ENCODE measurements around the gene HAGHL.

- TF ChIP-seq CTCF (IDR thresholded peaks at IDR 0.05) (no peak), POLR2A (IDR thresholded peaks at IDR 0.05) (no peak)
Observed at GRCh38 chr16:723695-724094, 3.2 kb upstream of the HAGHL start.

All from esophagus squamous epithelium (tissue), 4 donors.